ENCODE results near the gene CD47.

CD47 gene

DNA sequence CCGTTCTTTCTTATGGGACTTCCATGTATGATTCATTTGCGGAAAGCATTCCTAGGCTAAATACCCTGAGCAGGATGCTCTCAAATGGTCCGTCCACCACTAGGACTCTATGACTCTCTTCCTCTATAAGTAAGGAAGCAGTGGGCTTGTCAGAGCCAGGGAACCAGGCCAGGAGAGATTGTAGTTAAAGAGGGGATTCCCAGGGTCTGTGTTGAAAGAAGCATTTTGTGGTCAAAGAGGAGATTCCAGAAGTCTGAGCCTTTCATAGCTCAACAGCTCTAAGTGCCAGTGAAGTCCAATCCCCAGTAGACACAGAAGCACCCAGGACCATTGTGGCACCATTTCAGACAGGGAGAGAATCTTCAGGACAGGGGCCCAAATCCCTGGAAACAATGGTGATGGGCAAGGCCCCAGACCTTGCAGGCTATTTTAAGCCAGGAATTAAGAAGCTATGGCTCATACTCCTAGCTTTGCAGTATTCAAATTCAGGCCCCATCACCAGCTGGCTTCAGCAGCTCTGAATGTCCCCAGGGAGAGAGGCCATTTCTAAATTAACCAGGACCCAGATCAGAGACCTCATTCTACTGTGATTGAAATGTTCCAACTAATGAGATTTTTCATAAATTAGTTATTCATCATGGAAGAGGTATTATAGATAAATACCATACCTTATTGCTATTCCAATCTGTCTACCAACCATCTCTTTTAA lies 81.7 kb downstream of the CD47 start:
- DNase-seq: no peak

DNA sequence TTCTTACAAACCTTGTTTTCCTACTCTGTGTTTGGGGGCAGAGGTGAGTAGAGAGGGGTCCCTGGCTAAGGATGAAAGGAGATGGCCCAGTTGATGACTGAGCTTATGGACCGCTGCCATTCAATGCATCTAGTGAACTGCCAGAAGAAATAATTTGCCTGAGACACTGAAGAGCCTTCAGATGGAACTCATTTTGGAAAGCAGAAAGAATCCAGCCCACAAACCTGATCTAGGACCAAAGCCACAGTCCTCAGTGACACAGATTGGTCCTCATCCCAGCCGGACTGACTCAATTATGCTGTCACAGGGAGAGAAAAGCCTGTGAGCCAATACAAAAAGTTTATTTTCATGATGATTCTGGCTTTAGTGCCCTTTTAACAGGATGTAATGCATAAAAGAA lies 82.7 kb downstream of the CD47 start:
- no peak for DNase-seq

DNA sequence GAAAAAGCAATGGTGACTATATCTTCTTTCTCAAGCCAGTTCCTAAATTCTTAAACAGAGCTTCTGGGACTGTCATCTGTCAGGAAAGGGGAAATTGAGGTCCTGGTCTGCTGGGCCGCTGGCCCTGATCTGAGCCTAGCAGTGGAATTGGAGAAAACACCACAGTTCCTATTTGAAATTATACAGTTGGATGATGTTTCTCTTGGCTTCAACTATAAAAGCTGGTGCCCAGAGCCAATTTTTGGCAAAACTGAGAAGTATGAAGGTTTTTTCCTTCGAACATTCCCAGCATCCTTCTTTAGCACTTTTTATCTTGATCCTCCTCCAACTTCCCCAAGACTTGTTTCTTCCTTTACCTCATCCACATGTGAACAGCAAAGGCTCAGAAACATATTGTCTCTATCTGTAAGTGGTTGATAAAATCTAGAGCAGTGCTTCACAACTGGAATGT lies 83.9 kb downstream of the CD47 start:
- DNase-seq: no peak

DNA sequence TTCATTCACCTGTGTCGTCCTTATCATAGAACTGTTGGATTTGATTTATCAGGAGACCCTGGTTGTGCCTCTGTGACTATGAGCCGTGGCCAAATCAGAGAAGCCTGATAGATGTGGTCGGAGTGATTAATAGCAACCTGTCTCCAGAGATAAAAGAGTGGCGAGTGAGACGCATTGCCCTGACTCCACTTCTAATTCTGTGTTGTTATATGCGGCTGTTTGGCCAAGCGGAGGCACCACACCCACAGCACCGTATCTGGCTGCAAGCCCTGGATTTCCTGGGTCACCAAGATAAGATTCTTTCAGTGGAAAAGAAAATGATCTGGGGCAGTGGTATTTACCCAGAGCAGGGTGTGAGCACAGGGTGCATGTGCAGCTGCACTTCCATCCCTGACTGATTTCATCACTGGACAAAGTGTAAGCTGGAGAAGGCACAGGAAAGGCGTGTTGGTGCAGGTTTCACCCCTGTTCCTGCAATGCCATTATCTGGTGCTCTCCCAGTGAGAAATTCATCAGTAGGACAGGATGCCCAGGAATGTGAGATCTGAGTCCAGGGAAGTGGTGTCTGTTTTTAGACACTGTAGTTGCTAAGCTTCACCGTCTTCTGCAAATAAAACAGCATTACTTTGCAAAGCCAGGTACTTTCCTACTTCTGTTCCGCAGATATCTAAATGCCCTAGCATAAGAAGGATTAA lies 84.6 kb downstream of the CD47 start:
- DNase-seq: no peak

DNA sequence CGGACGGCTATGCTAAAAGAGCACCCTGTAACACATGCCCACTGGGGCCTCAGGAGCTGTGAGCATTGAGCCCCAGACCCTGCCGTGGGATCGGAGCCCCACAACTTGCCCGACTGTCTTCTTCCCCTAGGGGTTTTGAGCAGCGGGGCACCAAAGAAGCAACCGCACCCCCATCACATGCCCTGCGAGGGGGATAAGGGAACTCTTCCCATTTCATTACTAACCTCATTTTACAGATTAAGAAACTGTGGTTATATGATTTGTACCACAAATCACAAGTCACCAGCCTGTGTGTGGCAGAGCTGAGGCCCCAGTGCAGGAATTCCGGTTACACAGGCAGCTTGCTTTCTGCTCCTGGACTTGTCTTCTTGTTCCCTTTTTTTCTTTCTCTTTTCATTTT lies 86.2 kb downstream of the CD47 start:
- no peak for DNase-seq

DNA sequence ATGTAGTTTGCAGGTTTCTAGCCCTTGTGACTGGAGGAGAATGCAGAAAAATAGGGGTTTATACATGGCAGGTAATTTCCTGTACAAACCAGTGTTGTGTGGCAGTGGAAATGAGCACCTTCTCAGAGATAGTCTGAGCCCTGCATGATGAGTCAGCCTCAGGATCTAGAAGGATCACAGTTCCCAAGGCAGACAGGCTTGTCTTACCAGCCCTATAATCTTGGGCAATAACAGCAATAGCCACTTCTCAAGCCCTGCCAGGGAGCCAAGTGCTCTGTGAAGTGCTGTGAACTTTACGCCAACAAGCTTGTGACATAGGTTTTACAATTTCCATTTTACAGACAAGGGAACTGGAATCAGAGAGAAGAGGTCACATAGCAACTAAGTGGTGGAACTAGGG lies 89.4 kb downstream of the CD47 start:
- DNase-seq: no peak

DNA sequence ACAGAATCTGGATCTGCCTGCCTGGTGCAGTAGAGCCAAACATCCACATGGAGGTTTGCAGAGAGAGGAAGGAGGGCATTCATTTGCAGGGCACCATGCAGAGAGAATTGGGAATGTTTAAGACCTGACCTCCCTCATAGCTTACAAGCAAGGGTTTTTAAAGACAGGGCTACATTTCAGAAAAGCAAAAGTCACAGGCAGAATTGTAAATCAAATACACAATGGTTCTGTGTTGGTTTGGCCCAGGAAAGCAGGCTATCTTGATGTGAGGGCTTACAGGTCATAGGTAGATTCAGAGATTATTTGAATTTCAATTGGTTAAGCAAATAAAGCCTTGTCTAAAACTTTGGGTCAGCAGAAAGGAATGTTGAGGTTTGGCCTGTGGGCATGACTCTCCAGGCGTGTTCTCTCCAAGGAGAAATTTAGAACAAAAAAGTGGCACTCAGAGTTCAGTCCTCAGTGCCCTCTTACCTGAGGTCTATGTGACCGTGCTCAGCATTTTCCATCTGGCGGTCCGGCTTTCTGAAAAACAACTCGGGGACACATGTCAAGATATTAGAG lies 91.5 kb downstream of the CD47 start:
- DNase-seq: no peak

DNA sequence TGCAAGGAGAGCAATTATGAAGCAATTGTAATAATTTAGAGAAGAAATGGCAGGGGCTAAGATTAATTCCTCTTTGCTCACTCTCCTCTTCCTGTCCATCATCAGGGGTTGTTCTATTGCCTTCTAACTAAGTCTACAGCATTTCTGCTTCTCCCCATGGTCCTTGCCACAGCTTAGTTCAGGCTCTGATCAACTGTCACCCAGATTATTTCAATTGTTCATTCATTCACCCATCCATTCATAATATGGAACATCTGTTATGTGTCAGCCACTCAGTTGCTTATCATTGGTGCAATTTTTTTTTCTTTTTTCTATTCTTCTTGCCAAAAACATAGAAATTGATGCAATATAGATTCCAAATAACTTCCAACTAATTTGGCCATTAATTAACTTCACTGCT lies 93.2 kb downstream of the CD47 start:
- DNase-seq: no peak

DNA sequence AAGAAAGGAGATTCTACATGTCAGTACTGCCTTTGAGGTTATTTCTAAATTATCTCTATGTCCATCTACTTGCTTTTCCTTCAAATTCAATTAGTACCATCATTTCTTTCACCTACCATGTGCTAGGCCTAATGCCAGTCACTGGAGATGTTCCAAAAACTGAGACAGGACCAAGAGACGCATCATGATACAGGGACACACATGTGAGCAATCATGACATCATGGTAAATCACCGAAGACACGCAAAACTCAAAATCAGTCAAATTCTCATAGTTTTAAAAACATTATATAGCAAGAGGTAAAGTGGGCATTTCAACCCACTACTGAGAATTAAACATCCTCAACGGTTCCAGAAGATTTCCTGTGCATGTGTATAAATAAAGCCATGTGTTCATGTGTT lies 95.0 kb downstream of the CD47 start:
- no peak for DNase-seq

DNA sequence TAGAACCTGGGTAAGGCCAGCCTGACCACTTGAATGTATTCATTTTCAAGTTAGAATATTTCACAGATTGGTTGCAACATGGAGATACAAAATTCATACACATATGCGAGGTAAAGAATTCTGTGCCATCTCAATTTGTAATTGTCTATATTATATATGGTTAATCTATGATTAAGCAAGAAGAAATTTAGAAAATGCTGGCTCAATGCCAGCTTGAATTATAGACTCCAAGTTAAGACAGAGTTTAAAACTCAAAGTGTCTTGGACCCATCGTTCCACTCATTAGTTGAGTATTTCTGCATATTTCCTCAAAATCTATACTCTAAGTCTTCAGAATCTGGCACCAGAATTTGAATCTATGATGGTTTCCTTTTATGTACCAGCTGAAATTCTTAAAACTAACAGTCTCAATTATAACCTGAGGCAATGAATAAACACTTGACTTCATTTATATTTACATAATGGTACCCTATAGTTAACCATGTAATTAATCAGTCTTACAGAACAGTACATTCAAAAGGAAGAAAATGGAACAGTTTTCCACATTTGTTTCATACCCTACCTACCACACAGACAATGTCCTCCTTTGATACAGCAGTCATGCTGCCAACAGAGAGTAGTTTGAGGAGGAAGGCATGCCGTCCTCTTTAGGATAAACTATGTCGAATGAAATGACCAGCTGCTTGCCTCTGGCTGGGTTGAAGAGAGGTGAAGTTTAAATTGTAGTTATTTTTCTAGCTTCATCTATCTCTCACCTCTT lies 95.7 kb downstream of the CD47 start:
- no peak for DNase-seq

DNA sequence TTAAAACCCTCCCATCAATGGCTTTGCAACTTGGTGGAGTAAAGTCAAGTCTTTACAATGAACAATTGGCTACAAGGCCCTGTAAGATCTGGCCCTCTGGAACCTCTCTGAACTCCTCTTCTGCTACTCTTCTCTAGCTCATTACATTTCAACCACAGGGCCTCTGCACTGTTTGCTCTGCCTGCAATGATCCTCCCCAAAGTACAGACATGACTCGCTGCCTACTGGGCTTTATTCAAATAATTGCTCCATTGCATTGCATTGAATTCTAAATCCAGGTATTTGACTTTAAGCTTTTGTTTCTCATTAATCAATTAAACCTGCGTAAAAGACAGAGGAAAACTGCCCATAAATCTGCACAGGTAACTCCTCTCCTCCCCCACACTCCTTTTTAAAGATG lies 96.7 kb downstream of the CD47 start:
- DNase-seq: no peak

DNA sequence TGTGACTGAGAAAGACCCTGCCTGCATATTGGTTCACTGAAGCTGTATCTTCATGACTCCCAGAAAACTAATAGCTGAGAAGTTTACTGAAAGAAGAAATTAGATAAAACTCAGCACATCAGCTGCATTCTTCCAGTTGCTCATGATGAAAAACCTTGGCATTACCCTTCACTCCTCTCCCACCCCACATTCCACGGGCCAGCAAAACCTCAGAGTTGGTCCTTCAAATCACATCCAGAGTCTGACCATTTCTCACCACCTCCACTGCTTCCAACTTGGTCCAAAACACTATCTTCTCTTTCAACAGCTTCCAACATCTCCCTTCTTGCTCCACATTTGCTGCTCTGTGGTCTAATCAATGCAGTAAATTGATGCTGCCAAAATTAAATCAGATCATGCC lies 97.1 kb downstream of the CD47 start:
- DNase-seq: no peak

All from activated CD4-positive, alpha-beta T cell treated with anti-CD3 and anti-CD28 coated beads, Interleukin-2, amount 50 U/mL, for 4 hours (primary cell).